ENCODE results near the gene KISS1.

The KISS1 gene

GRCh38 chr1:204228896-204229295 is 32.6 kb upstream of the KISS1 start:
- H3K4me1 ChIP-seq (ENCODE audit: control insufficient read depth, insufficient read depth, low read length), result no peaks in the 10 kb centered on the region
- H3K4me3 ChIP-seq (ENCODE audit: low read depth, low read length), result no peak overlapping the region
- CTCF ChIA-PET, result interaction anchor here (1.1 to 4.1 kb wide), 5 partner anchors 22 to 222 kb away, joined by 3 to 19 read pairs (median 4); no protein-coding TSS in a partner anchor
- no peaks in the 10 kb centered on the region for H3K9me3 ChIP-seq (ENCODE audit: control insufficient read depth, insufficient read depth, low read depth, low read length)
- POLR2A ChIA-PET, result no interaction called here
- H3K27ac ChIP-seq (ENCODE audit: extremely low read depth, low read depth, low read length), result no peak overlapping the region
- peaks cover 0 to 6% of the 10 kb centered on the region in 2 experiments; a peak in 2 of 3 replicates for H3K36me3 ChIP-seq (ENCODE audit: control insufficient read depth in 2 of 2, insufficient read depth in 1 of 2, low read length in 2 of 2)
- no peak for TF ChIP-seq ZIC2 (tag by site-specific recombination; IDR thresholded peaks at IDR 0.05)
- TF ChIP-seq ZNF624 (tag by site-specific recombination; IDR thresholded peaks at IDR 0.05), result no peak

GRCh38 chr1:204227996-204228785 is 31.9 kb upstream of the KISS1 start:
- TF ChIP-seq ZNF544 (tag by site-specific recombination; IDR thresholded peaks at IDR 0.05) (no peak), ZNF707 (tag by site-specific recombination; IDR thresholded peaks at IDR 0.05) (no peak), KLF1 (tag by site-specific recombination; IDR thresholded peaks at IDR 0.05) (no peak), ZBTB1 (tag by site-specific recombination; IDR thresholded peaks at IDR 0.05) (no peak), ZNF335 (tag by site-specific recombination; conservative IDR thresholded peaks at IDR 0.05) (no peak), ZNF629 (tag by site-specific recombination; IDR thresholded peaks at IDR 0.05) (no peak), ZNF560 (tag by site-specific recombination; IDR thresholded peaks at IDR 0.05; ENCODE audit: borderline replicate concordance) (no peak), ZNF600 (tag by site-specific recombination; IDR thresholded peaks at IDR 0.05) (no peak), ZNF488 (tag by site-specific recombination; IDR thresholded peaks at IDR 0.05) (no peak)
- Histone ChIP-seq H3K27ac (ENCODE audit: extremely low read depth, low read depth, low read length) (no peak overlapping the region), H3K4me3 (ENCODE audit: low read depth, low read length) (no peak overlapping the region), H3K36me3 (ENCODE audit: control insufficient read depth in 2 of 2, insufficient read depth in 1 of 2, low read length in 2 of 2) (peaks cover 0 to 6% of the 10 kb centered on the region in 2 experiments; a peak in 2 of 3 replicates), H3K9me3 (ENCODE audit: control insufficient read depth, insufficient read depth, low read depth, low read length) (no peaks in the 10 kb centered on the region), H3K4me1 (ENCODE audit: control insufficient read depth, insufficient read depth, low read length) (no peaks in the 10 kb centered on the region)
- POLR2A ChIA-PET, result interaction anchor here (0.6 kb wide), 1 partner anchor 349 kb away, joined by 3 read pairs; no protein-coding TSS in a partner anchor
- CTCF ChIA-PET, result interaction anchor here (1.3 to 4.1 kb wide), 3 partner anchors 22 to 222 kb away, joined by 3 to 19 read pairs (median 7); no protein-coding TSS in a partner anchor

GRCh38 chr1:204227351-204227750 is 31.1 kb upstream of the KISS1 start:
- TF ChIP-seq ZNF529 (tag by site-specific recombination; IDR thresholded peaks at IDR 0.05; ENCODE audit: insufficient replicate concordance), result no peak
- no peak for TF ChIP-seq ZNF112 (tag by site-specific recombination; IDR thresholded peaks at IDR 0.05)
- TF ChIP-seq ZIC2 (tag by site-specific recombination; IDR thresholded peaks at IDR 0.05), result no peak
- TF ChIP-seq ZBTB11 (tag by site-specific recombination; conservative IDR thresholded peaks at IDR 0.05; ENCODE audit: low read depth), result no peak
- no peak for TF ChIP-seq ZNF561 (tag by site-specific recombination; IDR thresholded peaks at IDR 0.05; ENCODE audit: borderline replicate concordance)
- TF ChIP-seq ZNF184 (tag by site-specific recombination; IDR thresholded peaks at IDR 0.05), result no peak
- no peak for TF ChIP-seq WT1 (tag by site-specific recombination; IDR thresholded peaks at IDR 0.05)
- no peaks in the 10 kb centered on the region for H3K9me3 ChIP-seq (ENCODE audit: control insufficient read depth, insufficient read depth, low read depth, low read length)
- no peaks in the 10 kb centered on the region for H3K4me1 ChIP-seq (ENCODE audit: control insufficient read depth, insufficient read depth, low read length)
- H3K4me3 ChIP-seq (ENCODE audit: low read depth, low read length), result no peak overlapping the region
- peaks cover 0 to 6% of the 10 kb centered on the region in 2 experiments; a peak in 1 of 3 replicates for H3K36me3 ChIP-seq (ENCODE audit: control insufficient read depth in 2 of 2, insufficient read depth in 1 of 2, low read length in 2 of 2)
- ChIA-PET POLR2A (no interaction called here), CTCF (interaction anchor here (0.9 to 1.3 kb wide), 2 partner anchors 11 to 223 kb away, joined by 3 to 4 read pairs; no protein-coding TSS in a partner anchor)
- no peak overlapping the region for H3K27ac ChIP-seq (ENCODE audit: extremely low read depth, low read depth, low read length)
